GM03348 (cell line): ENCODE data around the gene MTCL1.
"Not testable (repeated sequence)": the region's sequence is repeated elsewhere in the genome, so short reads cannot be mapped to it uniquely, and the experiment has no call there.

ENCODE experiments used
- DNase-seq: peaks from one replicate; pipeline ENCODE4 v3.0.0; 2012; ENCODE audit warnings: low spot score

MTCL1 gene

GRCh38 chr18:8744038-8744437, 38.7 kb downstream of the MTCL1 start:
- no peak for DNase-seq

- DNase-seq = no peak
These were observed 39.3 kb downstream of the MTCL1 start for GRCh38 chr18:8744656-8745055.

- peak; percentile 52 for DNase-seq
These were observed 40.1 kb downstream of the MTCL1 start for GRCh38 chr18:8745355-8746014.

- peak; percentile 84 for DNase-seq
These were observed 42.1 kb downstream of the MTCL1 start for GRCh38 chr18:8747440-8747937.

- no peak for DNase-seq
These were observed 44.1 kb downstream of the MTCL1 start for GRCh38 chr18:8749492-8749891.

- DNase-seq = peak; percentile 90
These were observed 45.6 kb downstream of the MTCL1 start for GRCh38 chr18:8750954-8751415.

- no peak for DNase-seq
These were observed 46.3 kb downstream of the MTCL1 start for GRCh38 chr18:8751692-8752091.

GRCh38 chr18:8752329-8752728, 47.0 kb downstream of the MTCL1 start:
- DNase-seq = peak; percentile 24

GRCh38 chr18:8754995-8755960, 49.9 kb downstream of the MTCL1 start:
- peak; percentile 61 for DNase-seq

- DNase-seq = no peak
These were observed 51.2 kb downstream of the MTCL1 start for GRCh38 chr18:8756571-8756970.

- DNase-seq = no peak
These were observed 52.1 kb downstream of the MTCL1 start for GRCh38 chr18:8757396-8757997.

- DNase-seq = no peak
These were observed 53.1 kb downstream of the MTCL1 start for GRCh38 chr18:8758466-8758865.

- DNase-seq = no peak
These were observed 55.6 kb downstream of the MTCL1 start for GRCh38 chr18:8760984-8761383.

- not testable (repeated sequence) for DNase-seq
These were observed 56.2 kb downstream of the MTCL1 start for GRCh38 chr18:8761535-8761934.

GRCh38 chr18:8762968-8763367, 57.6 kb downstream of the MTCL1 start:
- DNase-seq = no peak

GRCh38 chr18:8763611-8764010, 58.3 kb downstream of the MTCL1 start:
- no peak for DNase-seq

GRCh38 chr18:8765783-8766463, 60.6 kb downstream of the MTCL1 start:
- peak; percentile 67 for DNase-seq

GRCh38 chr18:8766559-8767293, 61.4 kb downstream of the MTCL1 start:
- DNase-seq = no peak

GRCh38 chr18:8767340-8767739, 62.0 kb downstream of the MTCL1 start:
- no peak for DNase-seq

GRCh38 chr18:8769509-8770095, 64.2 kb downstream of the MTCL1 start:
- DNase-seq = no peak

GRCh38 chr18:8770657-8771056, 65.3 kb downstream of the MTCL1 start:
- DNase-seq = no peak
